SHP77 (cell line): ENCODE results near the gene CHST2.
"Not testable (repeated sequence)": the region's sequence is repeated elsewhere in the genome, so short reads cannot be mapped to it uniquely, and the experiment has no call there.

Experiments used
- DNase-seq, 2 experiments: peaks; one replicate each; lab custom pipeline; 2025; lab: John Stamatoyannopoulos, UW

Gene CHST2, protein sequence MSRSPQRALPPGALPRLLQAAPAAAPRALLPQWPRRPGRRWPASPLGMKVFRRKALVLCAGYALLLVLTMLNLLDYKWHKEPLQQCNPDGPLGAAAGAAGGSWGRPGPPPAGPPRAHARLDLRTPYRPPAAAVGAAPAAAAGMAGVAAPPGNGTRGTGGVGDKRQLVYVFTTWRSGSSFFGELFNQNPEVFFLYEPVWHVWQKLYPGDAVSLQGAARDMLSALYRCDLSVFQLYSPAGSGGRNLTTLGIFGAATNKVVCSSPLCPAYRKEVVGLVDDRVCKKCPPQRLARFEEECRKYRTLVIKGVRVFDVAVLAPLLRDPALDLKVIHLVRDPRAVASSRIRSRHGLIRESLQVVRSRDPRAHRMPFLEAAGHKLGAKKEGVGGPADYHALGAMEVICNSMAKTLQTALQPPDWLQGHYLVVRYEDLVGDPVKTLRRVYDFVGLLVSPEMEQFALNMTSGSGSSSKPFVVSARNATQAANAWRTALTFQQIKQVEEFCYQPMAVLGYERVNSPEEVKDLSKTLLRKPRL

DNA sequence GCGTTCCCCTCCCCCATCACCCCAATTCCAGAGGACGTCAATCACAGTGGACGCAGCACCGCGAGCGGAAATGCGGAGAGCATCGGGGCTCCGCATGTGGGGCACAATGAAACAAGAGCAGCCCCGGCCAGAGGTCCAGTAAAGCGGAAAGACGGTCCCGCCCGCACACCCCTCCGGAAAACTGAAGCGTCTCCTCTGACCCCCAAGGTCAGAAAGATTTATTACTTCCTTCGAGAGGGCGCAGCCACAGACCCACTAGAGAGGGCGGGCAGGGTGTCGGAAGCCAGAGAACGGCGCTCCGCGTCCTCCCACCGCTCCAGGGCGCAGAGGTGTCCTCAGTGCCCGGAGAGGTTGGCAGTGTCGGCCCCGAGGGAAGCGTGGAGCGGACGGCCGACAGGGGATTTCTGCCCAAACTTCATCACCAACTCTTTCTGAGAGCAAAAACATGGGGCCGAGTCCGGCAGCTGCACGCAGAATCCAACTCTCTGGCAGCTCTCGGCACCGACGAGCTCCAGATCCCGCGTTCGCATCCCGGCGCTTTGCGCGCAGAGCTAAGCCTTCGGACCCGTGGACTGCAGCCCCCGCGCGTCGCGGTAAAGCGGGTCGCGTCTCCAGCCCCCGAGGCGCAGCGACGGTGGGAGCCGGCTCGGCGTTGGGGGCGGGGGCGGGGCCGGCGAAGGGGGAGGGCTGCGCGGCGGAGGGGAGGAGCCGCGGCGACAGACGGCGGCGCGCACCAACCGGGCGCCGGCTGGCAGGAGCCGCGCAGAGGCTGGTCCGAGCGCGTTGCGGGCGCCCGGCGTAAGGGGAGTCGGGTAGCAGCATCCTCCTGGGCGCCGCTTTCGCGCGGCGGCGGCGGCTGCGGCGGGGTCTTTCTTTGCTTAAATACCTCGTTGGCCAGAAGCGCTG, at the start of gene CHST2:
TSS of gene CHST2 (plus strand) at position 763 of the 906 bp plus-strand sequence. CDS start 1,046 bp downstream, outside the sequence.
- no peak for DNase-seq

DNA sequence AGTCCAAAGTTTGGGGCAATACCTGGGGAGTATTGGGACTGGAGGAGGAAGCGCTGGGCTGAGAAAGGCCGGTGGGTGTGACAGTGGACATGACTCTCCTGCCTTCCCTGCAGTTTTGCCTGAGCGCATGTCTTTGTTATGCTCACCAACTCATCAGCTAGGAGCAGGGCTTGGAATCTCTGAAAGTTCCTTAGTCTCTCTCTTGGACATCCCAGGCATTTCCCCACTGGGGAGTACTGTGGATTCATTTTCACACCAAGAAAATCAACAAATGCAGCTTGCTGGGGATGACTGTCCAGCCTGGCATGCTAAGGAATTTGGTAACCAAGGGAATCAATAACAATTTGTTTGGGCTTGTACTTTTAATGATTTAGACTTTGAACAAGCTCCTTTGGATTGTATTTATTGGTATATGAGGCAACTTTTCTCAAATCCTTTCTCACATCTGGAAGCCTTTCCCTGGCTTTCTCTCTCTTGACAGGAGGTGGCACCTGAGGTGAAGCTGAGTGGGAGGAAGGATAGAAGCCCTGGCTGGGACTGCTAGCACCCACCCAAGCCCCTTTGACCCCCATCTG, 48.5 kb upstream of the CHST2 start:
- no peak for DNase-seq

DNA sequence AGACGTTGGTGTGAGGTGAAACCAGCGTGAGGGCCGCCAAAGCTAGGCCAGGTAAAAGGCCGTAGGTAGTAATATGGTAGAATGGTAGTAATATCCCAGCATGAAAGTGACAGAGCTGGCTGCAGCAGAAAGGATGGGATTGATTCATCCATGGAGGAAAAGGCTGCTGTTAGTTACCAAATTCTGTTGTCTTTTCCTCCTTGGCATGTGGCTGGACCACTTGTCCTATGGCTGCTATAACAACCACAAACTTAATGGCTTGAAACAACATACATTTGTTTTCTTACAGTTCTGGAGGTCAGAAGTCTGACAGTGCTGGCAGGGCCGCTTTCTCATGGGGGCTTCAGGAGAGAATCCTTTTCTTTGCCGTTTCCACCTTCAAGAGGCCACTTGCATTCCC, 47.8 kb upstream of the CHST2 start:
- DNase-seq: no peak

DNA sequence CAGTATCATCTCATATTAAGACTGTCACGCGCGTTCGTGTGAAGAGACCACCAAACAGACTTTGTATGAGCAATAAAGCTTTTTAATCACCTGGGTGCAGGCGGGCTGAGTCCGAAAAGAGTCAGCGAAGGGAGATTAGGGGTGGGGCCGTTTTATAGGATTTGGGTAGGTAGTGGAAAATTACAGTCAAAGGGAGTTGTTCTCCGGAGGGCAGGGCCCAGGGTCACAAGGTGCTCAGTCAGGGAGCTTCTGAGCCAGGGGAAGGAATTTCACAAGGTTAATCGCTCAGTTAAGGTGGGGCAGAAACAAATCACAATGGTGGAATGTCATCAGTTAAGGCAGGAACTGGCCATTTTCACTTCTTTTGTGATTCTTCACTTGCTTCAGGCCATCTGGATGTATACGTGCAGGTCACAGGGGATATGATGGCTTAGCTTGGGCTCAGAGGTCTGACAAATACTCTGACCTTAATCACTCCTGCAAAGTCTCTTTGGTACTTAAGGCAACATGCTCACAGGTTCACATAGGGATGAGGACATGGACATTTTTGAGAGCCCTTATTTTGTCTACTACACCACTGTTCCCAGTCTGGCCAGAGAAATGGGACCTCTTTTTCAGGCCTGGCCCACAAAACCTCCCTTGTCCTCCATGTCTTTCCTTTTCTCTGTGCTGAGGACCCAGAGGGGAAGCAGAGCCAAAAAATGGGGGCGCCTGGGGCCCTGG, 47.1 kb upstream of the CHST2 start:
- DNase-seq: not testable (repeated sequence)

DNA sequence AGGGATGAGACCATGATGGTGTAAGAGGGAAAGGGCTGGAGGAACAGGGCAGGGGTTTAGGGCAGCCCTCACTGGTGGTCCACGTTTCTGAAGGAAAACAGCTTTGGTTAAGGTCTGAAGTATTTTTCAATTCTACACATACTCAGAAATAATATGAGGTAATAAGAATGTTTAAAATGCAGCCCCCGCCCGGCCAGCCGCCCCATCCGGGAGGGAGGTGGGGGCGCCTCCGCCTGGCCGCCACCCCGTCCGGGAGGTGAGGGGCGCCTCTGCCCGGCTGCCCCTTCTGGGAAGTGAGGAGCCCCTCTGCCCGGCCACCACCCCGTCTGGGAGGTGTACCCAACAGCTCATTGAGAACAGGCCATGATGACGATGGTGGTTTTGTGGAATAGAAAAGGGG, 46.0 kb upstream of the CHST2 start:
- DNase-seq: not testable (repeated sequence)

DNA sequence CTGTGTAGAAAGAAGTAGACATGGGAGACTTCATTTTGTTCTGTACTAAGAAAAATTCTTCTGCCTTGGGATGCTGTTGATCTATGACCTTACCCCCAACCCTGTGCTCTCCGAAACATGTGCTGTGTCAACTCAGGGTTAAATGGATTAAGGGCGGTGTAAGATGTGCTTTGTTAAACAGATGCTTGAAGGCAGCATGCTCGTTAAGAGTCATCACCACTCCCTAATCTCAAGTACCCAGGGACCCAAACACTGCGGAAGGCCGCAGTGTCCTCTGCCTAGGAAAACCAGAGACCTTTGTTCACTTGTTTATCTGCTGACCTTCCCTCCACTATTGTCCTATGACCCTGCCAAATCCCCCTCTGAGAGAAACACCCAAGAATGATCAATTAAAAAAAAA, 45.6 kb upstream of the CHST2 start:
- DNase-seq: not testable (repeated sequence)

DNA sequence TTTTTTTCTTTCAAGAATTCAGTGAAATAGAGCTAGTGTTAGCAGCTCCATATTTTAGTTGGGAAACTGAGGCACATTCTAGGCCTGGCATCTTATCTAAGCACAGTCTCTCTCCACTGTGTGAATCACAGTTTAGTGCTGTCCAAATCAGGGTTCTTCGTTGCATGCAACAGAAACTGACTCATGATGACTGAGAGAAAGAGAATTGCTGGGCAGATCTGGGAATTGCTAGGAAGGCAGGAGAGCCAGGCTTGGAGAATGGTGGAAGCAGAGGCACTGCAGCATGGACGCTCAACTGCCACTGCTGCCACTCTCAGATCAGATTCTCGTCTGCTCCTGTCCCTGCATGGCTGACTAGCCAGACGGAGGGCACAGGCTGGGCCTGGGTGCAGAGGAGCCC, 40.7 kb upstream of the CHST2 start:
- DNase-seq: no peak

DNA sequence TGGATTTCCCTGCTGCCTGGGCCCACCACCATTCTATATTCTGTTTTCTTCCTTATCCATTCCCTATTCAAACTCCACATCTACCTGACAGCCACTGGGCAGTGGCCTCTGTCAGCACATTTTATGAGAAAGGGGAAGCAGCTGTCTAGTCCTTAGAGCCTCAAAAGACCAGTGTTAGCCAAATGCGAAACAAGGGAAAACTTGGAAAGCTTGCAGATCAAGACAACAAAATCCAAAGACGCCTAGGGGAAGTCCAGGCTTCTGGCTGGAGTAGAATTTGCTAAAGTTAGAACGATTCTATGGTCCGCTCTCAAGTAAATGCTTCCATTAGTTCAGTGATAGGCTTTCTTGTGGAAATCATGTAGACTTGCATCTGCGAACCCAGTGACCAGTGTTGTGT, 39.4 kb upstream of the CHST2 start:
- DNase-seq: no peak

DNA sequence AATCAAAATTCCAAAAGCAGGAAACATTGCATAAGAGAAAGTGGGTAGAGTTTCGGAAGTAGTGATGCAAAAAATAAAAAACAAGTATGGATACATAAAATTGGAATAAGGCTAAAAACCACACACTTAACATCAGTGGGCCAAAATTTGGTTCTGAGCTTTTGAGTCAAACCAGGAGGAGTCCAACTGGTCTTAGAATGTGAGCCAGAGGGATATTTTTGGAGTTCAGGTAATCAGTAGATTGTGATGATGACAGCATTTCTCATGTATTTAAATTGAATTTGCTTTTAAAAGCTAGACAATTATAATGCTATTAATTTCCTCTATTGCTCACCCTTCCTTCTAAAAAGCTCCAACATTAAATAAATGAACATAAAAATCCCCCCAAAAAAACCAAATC, 38.2 kb upstream of the CHST2 start:
- no peak for DNase-seq

DNA sequence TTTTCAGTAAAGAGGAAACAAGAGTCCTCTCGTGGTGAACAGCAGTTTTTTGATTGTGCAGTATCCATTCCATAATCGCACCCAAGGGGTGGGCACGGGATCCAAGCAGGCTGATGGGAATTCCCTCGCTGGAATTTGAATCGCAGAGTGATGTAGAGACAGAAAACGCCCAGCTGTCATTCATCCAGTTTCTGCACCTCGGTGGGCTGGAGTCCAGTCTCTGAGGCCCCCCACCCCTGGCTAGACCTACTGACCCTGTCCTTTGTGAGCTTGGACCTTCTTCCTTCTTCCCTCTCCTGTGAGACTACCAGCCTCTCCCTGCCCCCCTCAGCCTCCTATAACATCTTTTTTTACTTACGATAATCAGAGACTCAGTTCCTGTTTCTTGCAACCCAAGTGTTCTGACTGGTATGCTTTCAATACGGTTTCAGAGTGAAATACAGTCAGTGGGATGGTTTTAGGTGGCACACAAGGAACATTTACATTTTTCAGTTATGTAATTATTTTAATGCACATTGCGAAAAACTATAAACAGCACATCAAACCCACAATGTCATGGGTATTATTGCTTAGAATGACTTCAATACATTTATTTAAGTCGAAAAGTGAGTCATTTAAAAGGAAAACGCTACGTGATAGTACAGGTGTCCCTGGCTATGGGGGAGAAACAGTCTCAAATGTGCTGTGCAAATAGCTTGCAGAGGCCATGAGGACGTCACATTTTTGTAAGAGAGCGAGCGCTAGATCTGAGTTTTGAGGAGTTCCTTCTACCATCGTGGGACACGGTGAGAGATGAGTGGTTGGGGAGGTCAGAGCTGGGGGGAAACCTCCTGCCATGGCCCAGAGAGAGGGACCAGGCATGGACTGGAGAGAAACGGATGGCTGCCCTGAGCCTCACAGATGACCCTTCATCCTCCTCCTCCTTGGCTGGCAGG, 37.5 kb upstream of the CHST2 start:
- DNase-seq: no peak

DNA sequence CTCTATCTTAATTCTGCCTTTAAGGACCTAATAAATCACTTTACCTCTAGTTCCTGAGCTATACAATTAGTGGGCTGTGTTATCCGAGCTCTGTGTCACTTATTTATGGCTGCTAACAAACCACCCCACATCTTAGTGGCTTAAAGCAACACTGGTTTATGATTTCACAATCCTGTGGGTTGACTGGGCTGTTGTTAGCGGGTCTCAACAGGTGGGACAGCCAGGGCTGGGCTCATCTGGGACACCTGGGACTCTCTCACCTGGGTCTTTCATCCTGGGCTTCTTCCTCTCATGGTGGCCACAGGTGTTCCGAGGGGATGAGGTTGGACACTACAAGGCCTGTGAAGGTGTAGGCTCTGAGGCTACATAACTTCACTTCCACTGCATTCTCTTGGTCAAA, 35.8 kb upstream of the CHST2 start:
- no peak for DNase-seq

DNA sequence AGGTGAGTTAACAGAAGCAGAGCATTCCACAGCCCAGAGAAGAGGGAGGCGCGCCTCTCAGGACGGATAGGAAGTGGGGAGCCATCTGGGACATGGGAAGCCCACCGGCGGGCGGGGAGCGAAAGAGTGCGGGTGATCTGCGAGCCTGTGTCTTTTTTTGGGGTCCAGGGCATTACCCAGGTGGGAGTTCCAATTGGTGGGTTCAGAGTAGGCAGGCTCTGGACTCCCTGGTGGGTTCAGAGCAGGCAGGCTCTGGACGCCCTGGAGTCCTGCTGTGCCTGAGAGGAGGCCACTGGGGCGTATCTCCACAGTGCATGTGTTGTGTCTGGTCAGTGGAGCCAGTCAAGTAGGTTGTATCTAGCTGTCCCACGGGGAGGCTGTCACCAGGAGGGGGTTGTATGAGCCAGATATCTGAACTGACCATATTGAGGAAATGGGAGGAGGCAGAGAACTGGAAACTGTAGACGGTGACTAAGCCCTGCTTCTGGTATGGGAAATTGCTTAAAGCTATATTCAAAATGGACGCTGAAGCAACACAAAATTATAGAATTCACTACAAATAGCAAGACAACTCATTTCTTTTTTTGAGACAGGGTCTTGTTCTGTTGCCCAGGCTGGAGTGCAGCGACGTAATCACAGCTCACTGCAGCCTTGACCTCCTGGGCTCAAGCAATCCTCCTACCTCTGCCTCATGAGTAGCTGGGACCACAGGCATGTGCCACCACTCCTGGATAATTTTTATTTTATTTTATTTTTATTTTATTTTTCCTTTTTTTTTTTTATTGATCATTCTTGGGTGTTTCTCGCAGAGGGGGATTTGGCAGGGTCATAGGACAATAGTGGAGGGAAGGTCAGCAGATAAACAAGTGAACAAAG, 34.5 kb upstream of the CHST2 start:
- no peak for DNase-seq

DNA sequence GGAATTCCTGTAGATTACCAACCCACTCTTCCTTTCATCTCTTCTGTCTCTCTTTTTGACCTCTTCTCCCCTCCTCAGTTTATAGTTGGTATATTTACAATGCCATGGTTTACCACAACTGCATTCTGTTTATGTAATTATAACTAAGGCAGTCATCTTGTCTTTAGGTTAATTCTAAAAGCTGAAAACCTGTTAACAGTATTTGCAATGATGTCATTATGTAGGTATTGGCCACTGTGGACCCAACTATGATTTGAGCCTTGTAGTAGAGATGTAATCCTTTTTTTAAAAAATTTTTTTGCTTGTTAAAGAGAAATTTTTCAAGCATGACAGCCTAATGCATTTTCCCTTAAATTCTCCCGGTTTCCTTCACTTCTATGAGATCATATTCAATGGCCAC, 30.7 kb upstream of the CHST2 start:
- no peak for DNase-seq

DNA sequence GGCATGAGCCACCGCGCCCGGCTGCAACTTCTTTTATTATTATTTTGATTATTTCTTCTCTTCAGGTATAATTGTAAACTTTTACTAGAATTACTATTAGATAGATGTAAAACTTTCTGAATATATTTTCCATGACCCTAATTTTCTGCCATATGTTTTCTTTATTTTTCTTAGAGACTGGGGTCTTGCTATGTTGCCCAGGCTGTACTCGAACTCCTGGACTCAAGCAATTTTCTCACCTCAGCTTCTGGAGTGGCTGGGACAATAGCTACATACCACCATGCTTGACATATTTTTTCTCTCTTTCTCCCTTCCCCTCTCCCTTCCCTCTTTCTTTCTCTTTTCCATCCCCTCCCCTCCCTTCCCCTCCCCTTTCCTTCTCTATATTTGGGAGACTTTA, 29.6 kb upstream of the CHST2 start:
- no peak for DNase-seq

DNA sequence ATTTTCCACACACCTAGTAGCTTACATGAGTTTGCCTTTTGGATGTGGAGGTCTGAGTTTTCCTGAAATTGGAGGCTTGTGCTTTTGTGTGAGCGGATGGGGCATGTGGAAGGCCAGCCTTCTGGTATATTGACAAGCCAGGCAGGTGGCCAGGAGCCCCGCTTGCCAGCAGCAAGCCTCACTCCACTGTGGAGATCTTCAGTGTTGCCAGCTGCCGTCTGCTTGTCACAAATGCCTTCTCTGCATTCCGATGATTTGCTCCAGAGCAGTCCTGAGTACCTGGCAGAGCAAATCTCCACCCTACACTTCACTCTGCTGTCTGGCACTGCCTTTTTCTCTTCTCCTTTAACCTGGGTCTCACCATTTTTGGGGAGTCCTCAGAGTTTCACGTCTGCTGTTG, 29.1 kb upstream of the CHST2 start:
- peak; percentile 45 to 52 for DNase-seq

DNA sequence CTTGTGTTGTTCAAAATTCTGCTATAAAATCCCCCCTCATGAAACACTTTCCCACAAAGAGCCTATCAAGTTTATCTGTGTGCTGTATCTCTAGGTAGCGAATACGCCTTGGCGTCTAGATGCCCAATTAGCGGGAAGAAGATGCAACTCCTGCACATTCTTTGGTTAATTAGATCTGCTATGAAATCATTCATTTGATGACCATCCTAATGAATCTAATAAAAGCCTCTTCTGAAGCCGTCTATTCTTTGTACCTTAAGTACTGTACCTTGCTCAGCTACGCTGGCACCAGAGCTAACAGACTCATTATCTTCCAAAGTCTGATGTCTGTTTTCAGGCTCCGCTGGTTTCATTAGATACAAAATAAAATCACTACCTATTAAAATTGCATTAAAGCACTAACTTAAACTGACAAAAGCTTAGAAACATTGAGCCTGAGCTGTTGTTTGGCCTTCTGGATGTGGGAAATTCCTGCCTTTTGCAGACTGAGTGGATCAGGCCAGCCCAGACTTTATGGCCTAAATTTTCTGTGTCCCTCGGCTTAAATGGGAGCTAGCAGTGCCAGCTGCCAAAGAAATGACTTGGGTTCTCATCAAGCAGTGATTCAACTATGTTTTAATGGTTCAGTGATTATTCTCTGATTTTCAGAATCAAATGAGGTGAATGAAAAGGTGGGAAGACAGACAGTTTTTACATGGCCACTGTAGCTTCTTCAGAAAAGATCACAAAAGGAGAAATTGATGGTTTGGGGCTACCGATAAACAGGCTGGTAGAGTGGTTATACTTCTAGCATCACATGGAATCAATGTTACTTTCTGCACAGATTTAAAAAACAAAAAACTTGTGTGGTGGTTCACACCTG, 28.4 kb upstream of the CHST2 start:
- no peak for DNase-seq

DNA sequence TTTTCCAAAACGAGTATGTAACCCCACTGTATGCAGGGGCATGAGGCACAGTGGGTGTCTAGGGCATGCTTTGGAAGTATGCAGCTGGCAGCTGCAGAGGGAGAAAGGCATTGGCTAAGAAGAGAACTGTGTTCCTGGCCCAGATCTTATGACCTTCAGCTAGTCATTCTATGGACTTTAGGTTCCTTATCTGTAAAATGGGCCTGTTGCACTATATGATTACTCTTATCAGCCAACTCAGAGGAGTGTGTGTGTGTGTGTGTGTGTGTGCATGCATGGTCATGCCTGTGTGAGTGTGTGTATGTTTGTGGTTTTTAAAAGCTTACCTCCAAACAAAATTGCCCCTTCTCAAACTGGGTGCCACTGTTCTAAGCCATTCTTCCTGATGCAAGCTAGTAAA, 27.4 kb upstream of the CHST2 start:
- DNase-seq: no peak

DNA sequence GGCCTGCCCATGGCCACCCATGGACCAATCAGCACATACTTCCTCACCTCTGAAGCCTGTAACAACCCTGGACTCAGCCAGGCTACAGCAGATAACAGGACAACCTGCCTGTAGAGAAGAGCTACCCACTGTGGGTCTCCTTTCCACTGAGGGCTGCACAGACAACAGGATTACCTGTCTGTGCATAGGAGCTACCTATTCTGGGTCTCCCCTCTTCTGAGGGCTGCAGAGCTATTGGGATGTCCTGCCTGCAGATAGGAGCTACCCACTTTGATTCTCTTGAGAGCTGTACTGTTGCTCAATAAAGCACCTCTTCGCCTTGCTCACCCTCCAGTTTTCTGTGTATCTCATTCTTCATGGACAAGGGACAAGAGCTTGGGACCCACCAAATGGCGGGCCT, 23.8 kb upstream of the CHST2 start:
- DNase-seq: no peak
